GM23338 (cell line): Measurements from ENCODE around the gene MIEF2. TPM values are rescaled to one million over a fixed set of nuclear protein-coding genes. Genes with fewer than 3 reads are reported as not detected.

ENCODE experiments used
- ATAC-seq: fragments of 200-7000 bp; cut with Tn5 transposase; 3 replicates; pipeline ENCODE4 v1.9.1; 2020
- DNase-seq: peaks from one replicate; pipeline ENCODE4 v3.0.0-alpha.2; 2015; ENCODE audit warnings: low spot score
- H2AFZ ChIP-seq: fragments of 200-600 bp; sonication (generic); 2 replicates; pipeline ENCODE4 v1.8.0; 2016; ENCODE audit warnings: antibody characterized with exemption, mild to moderate bottlenecking, moderate library complexity
- H3F3A ChIP-seq: fragments of 200-600 bp; sonication (generic); replicated peaks from 2 replicates; pipeline ENCODE4 v1.8.0; 2017; ENCODE audit warnings: antibody characterized with exemption, mixed run types, low read depth
- H3K27ac ChIP-seq: fragments of 200-600 bp; sonication (generic); 2 replicates; pipeline ENCODE4 v1.6.1; 2016; ENCODE audit warnings: low read depth
- H3K27me3 ChIP-seq: fragments of 200-600 bp; sonication (generic); 2 replicates; pipeline ENCODE4 v1.8.0; 2016; ENCODE audit warnings: mild to moderate bottlenecking, mixed run types, moderate library complexity; ENCODE audit not compliant: insufficient read depth
- H3K36me3 ChIP-seq: fragments of 200-600 bp; sonication (generic); 2 replicates; pipeline ENCODE4 v1.8.0; 2016; ENCODE audit warnings: mild to moderate bottlenecking; ENCODE audit not compliant: insufficient read depth
- H3K4me1 ChIP-seq: fragments of 200-600 bp; sonication (generic); 2 replicates; pipeline ENCODE4 v1.8.0; 2016; ENCODE audit warnings: mild to moderate bottlenecking, moderate library complexity; ENCODE audit not compliant: insufficient read depth
- H3K4me2 ChIP-seq: fragments of 200-600 bp; sonication (generic); 2 replicates; pipeline ENCODE4 v1.7.1; 2017; ENCODE audit warnings: mixed run types
- H3K4me3 ChIP-seq: fragments of 200-600 bp; sonication (generic); 2 replicates; pipeline ENCODE4 v1.6.1; 2016; ENCODE audit warnings: mixed run types
- H3K79me2 ChIP-seq: fragments of 200-600 bp; sonication (generic); replicated peaks from 2 replicates; pipeline ENCODE4 v1.8.0; 2017; ENCODE audit warnings: mild to moderate bottlenecking; ENCODE audit not compliant: insufficient read depth
- H3K9me2 ChIP-seq: fragments of 200-600 bp; sonication (generic); 2 replicates; pipeline ENCODE4 v1.8.0; 2017; ENCODE audit not compliant: insufficient read depth
- H4K20me1 ChIP-seq: fragments of 200-600 bp; sonication (generic); replicated peaks from 2 replicates; pipeline ENCODE4 v1.8.0; 2017; ENCODE audit warnings: mild to moderate bottlenecking; ENCODE audit not compliant: insufficient read depth
- H3K27ac Mint-ChIP-seq: 2 replicates; pipeline ENCODE4 v1.8.0; 2020; ENCODE audit warnings: inconsistent platforms, mild to moderate bottlenecking, moderate library complexity, mixed read lengths
- H3K27me3 Mint-ChIP-seq: 3 replicates; pipeline ENCODE4 v1.8.0; 2022; ENCODE audit warnings: low read depth, mild to moderate bottlenecking, moderate library complexity, mixed read lengths, inconsistent platforms; ENCODE audit not compliant: insufficient read depth, poor library complexity
- H3K36me3 Mint-ChIP-seq: 3 replicates; pipeline ENCODE4 v1.8.0; 2021; ENCODE audit warnings: low read depth, mild to moderate bottlenecking, inconsistent platforms, moderate library complexity, mixed read lengths
- H3K4me1 Mint-ChIP-seq: 3 replicates; pipeline ENCODE4 v1.8.0; 2020; ENCODE audit warnings: mild to moderate bottlenecking, inconsistent platforms, mixed read lengths
- H3K4me3 Mint-ChIP-seq: 3 replicates; pipeline ENCODE4 v1.8.0; 2021; ENCODE audit warnings: moderate library complexity, mild to moderate bottlenecking, inconsistent platforms, mixed read lengths
- H3K9me3 Mint-ChIP-seq: 3 replicates; pipeline ENCODE4 v1.8.0; 2020; ENCODE audit warnings: moderate library complexity, mild to moderate bottlenecking, inconsistent platforms, mixed read lengths
- CREB1 ChIP-seq: fragments of 250-450 bp; sonication (Bioruptor Pico); IDR thresholded peaks from 2 replicates; pipeline ENCODE4 v1.5.0; 2020; ENCODE audit warnings: low read depth, mild to moderate bottlenecking, moderate library complexity
- CTCF ChIP-seq, 2 experiments: fragments of 200-600 bp in 1 of 2; sonication (generic) in 1 of 2; conservative IDR thresholded peaks; 2 replicates each; pipeline versions ENCODE4 v1.5.1 to v1.6.1; 2016 to 2017; ENCODE audit warnings: antibody characterized with exemption in 2 of 2, low read depth in 2 of 2, mild to moderate bottlenecking in 2 of 2, moderate library complexity in 1 of 2
- ETS1 ChIP-seq: IDR thresholded peaks from 2 replicates; pipeline ENCODE4 v1.6.1; 2016; ENCODE audit warnings: antibody characterized with exemption
- EZH2 ChIP-seq: fragments of 200-600 bp; sonication (generic); IDR thresholded peaks from one replicate; pipeline ENCODE4 v1.8.0; 2017; ENCODE audit warnings: antibody characterized with exemption, mild to moderate bottlenecking, low read depth; ENCODE audit not compliant: unreplicated experiment
- EZH2phosphoT487 ChIP-seq: fragments of 200-600 bp; sonication (generic); IDR thresholded peaks from one replicate; pipeline ENCODE4 v1.8.1; 2018; ENCODE audit warnings: antibody characterized with exemption; ENCODE audit not compliant: unreplicated experiment
- JUNB ChIP-seq: IDR thresholded peaks from one replicate; pipeline ENCODE4 v1.6.1; 2016; ENCODE audit warnings: antibody characterized with exemption; ENCODE audit not compliant: unreplicated experiment
- NANOG ChIP-seq: IDR thresholded peaks from 2 replicates; pipeline ENCODE4 v1.6.1; 2016; ENCODE audit warnings: antibody characterized with exemption, borderline replicate concordance
- POLR2AphosphoS5 ChIP-seq: IDR thresholded peaks from 2 replicates; pipeline ENCODE4 v1.6.1; 2016; ENCODE audit warnings: antibody characterized with exemption, low read depth
- REST ChIP-seq: IDR thresholded peaks from one replicate; pipeline ENCODE4 v1.6.1; 2018; ENCODE audit warnings: antibody characterized with exemption; ENCODE audit not compliant: unreplicated experiment
- STAT1 ChIP-seq: IDR thresholded peaks from one replicate; pipeline ENCODE4 v1.6.1; 2016; ENCODE audit warnings: antibody characterized with exemption; ENCODE audit not compliant: unreplicated experiment
- ZNF114 ChIP-seq: fragments of 250-450 bp; sonication (Bioruptor Pico); IDR thresholded peaks from 2 replicates; pipeline ENCODE4 v1.5.0; 2020; ENCODE audit warnings: mild to moderate bottlenecking, moderate library complexity
- ZNF331 ChIP-seq: fragments of 250-450 bp; sonication (Bioruptor Pico); IDR thresholded peaks from 2 replicates; pipeline ENCODE4 v1.5.0; 2020; ENCODE audit warnings: low read depth, mild to moderate bottlenecking, moderate library complexity
- ZNF462 ChIP-seq: fragments of 250-450 bp; sonication (Bioruptor Pico); IDR thresholded peaks from 2 replicates; pipeline ENCODE4 v1.5.0; 2020; ENCODE audit warnings: mild to moderate bottlenecking, moderate library complexity
- polyA plus RNA-seq: library from polyadenylated mRNA; unstranded; fragments of >200 nt; fragmentation: Nextera tagmentation; extraction: Ambion mirVana; gene quantifications from 2 replicates; pipeline ENCODE4 v1.2.1, GENCODE V29; 2016
- total RNA-seq: library from RNA; depleted of rRNA; stranded (reverse); fragments of >200 nt; shearing (Covaris generic); gene quantifications from 2 replicates; pipeline ENCODE4 v1.2.3, GENCODE V29; 2014

The MIEF2 gene
- total and polyA plus RNA-seq, 2 experiments from 2014 or later = 8.2 to 26.5 TPM

GRCh38 chr17:18280249-18280648 lies 19.8 kb downstream of the MIEF2 start (continued):
- TF ChIP-seq STAT1 = no peak

- Mint-ChIP-seq H3K4me3 (no peak overlapping the region), H3K27ac (no peak overlapping the region), H3K36me3 (peaks cover 84% of the 10 kb centered on the region), H3K4me1 (no peaks in the 10 kb centered on the region), H3K27me3 (peaks cover 3% of the 10 kb centered on the region), H3K9me3 (no peaks in the 10 kb centered on the region)
- no peak overlapping the region for H3K4me2 ChIP-seq
- H3K79me2 ChIP-seq = no peaks in the 10 kb centered on the region
- no peak overlapping the region for H2AFZ ChIP-seq
- no peaks in the 10 kb centered on the region for H3K9me2 ChIP-seq
- 0 out of 2 replicates have a peak, but pooled peaks cover 4% of the 10 kb centered on the region for H3F3A ChIP-seq
- H3K27ac ChIP-seq = no peak overlapping the region
- no peak for DNase-seq
- H3K27me3 ChIP-seq = no peaks in the 10 kb centered on the region
- peaks cover 50% of the 10 kb centered on the region for H3K36me3 ChIP-seq
- no peak overlapping the region for H3K4me3 ChIP-seq
- no peak for TF ChIP-seq CTCF (conservative IDR thresholded peaks at IDR 0.05; ENCODE audit: low read depth in 2 of 2)
- TF ChIP-seq ZNF114 = no peak
- TF ChIP-seq REST = no peak
- TF ChIP-seq NANOG = no peak
- TF ChIP-seq ZNF331 = no peak
- no peak for TF ChIP-seq EZH2
- TF ChIP-seq ETS1 = no peak
- TF ChIP-seq EZH2phosphoT487 = no peak
- TF ChIP-seq POLR2AphosphoS5 = no peak
- no peak for TF ChIP-seq JUNB
- TF ChIP-seq STAT1 = no peak
- no peak for TF ChIP-seq CREB1 (CRISPR knock-in tag)
- no peak for TF ChIP-seq ZNF462 (CRISPR knock-in tag)
- peaks cover 12% of the 10 kb centered on the region for H4K20me1 ChIP-seq
- no peaks in the 10 kb centered on the region for H3K4me1 ChIP-seq
- no peak for ATAC-seq
Measured at GRCh38 chr17:18280766-18281371, 20.4 kb downstream of the MIEF2 start.
